HG03575 (cell line): ENCODE results near the gene GGA3.
"Not testable (repeated sequence)": the region's sequence is repeated elsewhere in the genome, so short reads cannot be mapped to it uniquely, and the experiment has no call there.

Source experiments
- ATAC-seq: cut with Tn5 transposase; IDR thresholded peaks from one replicate; pipeline ENCODE4 v1.9.1; 2021; ENCODE audit not compliant: unreplicated experiment, insufficient number of reproducible peaks, low FRiP score; ENCODE audit errors: extremely low read depth

GGA3 gene

GRCh38 chr17:75231741-75232464 is 29.5 kb downstream of the GGA3 start:
- no peak for ATAC-seq

DNA sequence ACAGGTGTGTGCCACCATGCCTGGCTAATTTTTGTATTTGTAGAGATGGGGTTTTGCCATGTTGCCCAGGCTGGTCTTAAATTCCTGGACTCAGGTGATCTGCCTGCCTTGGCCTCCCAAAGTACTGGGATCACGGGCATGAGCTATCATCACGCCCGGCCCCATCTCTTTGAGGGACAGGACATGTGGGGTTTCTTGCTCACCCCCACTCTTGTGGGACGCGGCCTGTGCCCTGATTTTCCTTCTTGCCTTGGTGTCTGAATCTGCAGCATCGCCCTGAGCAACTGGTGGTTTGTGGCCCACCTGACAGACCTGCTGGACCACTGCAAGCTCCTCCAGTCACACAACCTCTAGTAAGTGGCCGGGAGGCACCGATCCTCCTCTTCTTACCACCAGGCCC is 30.3 kb downstream of the GGA3 start:
- no peak for ATAC-seq

DNA sequence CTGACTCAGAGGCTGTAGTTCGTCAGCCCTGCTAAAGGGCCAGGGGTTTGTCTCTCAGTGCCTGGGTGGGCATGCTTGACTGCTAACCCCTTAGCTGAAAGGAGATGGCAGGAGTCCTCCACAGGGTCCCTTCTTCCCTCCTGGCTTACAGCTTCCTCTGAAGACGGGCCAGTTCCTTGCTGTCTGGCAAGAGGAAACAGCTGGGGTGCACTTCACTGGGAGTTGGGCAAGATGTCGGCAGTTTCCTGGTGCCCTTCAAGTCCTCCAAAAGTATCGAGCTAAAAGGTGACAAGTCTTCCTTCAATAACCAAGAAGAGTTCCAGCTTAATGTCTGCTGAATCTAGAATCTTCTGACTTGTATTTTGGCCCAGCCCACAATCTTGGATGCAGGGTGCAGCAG is 32.6 kb downstream of the GGA3 start:
- no peak for ATAC-seq

DNA sequence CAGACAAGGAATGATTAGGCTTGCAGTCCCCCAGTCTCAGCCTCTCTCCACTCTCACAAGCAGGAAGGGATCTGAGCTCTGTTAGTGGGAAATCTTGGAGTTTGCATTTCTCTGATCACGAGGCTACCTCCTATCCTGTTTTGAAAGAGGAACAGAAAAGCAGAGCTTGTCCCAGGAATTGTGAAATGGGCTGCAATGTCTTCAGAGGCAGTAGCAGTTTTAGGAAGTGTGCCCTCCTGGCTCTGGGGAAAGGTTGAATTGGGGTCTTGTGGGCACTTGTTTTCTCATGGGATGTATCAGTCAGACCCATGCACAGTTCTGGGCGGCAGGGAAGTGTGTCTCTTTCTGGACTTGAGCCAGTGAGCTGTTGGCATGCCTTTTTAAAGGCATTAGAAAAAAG is 33.1 kb downstream of the GGA3 start:
- no peak for ATAC-seq

- no peak for ATAC-seq
These were observed 33.7 kb downstream of the GGA3 start for GRCh38 chr17:75227729-75228128.

DNA sequence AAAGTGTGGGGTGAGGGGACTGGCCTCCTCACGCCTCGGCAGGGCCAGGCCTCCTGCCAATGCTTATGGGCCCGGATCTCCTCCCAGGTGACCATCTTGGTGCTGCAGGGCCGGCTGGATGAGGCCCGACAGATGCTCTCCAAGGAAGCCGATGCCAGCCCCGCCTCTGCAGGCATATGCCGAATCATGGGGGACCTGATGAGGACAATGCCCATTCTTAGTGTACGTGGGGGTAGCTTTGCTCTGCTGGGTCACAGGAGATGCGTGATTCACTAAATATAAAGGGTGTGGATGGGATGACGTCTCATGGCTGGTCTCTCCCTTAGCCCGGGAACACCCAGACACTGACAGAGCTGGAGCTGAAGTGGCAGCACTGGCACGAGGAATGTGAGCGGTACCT is 36.4 kb downstream of the GGA3 start:
- no peak for ATAC-seq

GRCh38 chr17:75219815-75220214 is 41.6 kb downstream of the GGA3 start:
- no peak for ATAC-seq

DNA sequence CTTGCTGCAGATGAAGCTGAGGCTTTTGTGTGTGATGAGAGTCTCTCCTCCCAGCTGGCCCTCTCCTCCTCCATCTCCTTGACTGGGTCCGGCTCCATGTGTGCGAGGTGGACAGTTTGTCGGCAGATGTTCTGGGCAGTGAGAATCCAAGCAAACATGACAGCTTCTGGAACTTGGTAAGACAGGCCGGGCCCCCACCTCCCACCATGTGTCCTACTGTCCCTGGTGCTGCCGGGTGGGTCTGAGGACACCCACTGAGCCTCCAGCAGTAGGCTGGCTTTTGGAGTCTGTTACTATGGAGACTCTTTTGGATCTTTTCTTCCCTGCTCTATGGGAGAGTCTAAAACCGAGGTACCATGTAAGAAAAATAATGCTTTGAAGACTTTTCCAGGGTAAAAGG is 43.3 kb downstream of the GGA3 start:
- ATAC-seq = no peak

DNA sequence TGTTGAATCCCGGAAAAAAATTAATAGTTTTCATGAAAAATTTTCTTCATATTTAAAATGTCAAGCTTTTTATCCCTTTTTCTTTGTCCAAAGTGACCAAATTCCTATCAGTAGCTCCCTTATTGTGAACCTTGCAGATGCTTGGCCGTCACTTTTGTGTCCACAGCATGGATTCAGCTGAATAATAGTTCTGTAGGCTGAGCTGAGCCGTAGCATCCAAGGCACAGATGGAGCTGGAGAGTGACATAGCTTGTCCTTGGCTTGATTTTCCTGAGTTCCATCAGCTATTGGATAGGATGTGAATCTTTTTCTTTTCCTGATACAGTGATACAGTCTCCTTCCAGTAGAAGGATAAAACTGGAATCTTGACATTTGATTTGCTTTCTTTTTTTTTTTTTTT is 52.3 kb downstream of the GGA3 start:
- ATAC-seq = no peak

DNA sequence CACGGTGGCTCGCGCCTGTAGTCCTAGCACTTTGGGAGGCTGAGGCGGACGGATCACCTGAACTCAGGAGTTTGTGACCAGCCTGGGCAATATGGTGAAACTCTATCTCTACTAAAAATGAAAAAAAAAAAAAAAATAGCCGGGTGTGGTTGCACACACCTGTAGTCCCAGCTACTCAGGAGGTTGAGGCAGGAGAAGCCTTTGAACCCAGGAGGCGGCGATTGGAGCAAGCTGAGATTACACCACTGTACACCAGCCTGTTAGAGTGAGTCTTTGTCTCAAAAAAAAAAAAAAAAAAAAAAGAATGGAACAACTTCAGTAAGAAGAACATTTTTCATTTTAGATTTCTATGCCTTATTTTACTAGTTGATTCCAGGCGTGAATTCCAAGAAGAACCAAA is 53.2 kb downstream of the GGA3 start:
- ATAC-seq = no peak

DNA sequence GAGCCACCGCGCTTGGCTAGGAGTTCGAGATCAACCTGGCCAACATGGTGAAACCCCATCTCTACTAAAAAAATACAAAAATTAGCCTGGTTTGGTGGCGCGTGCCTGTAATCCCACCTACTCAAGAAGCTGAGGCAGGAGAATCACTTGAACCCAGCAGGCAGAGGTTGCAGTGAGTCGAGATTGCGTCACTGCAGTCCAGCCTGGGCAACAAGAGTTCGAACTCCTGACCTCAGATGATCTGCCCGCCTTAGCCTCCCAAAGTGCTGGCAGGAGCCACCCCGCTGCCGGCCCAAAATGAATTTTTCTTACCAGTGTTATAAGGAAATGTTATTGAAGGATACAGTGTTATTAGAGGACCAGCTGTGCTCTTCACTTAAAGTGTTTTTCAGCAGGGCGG is 53.6 kb downstream of the GGA3 start:
- no peak for ATAC-seq

- not testable (repeated sequence) for ATAC-seq
These were observed 54.4 kb downstream of the GGA3 start for GRCh38 chr17:75207050-75207407.

- ATAC-seq = no peak
These were observed 55.6 kb downstream of the GGA3 start for GRCh38 chr17:75205793-75206163.

- no peak for ATAC-seq
These were observed 56.2 kb downstream of the GGA3 start, which contains the start of gene NUP85 for GRCh38 chr17:75205037-75205792. NUP85 (plus strand) TSS chr17:75205679; CDS start chr17:75205762, 83 bp downstream.

GRCh38 chr17:75199886-75200618 is 61.4 kb downstream of the GGA3 start:
- no peak for ATAC-seq

- no peak for ATAC-seq
These were observed 66.5 kb downstream of the GGA3 start for GRCh38 chr17:75194879-75195278.

GRCh38 chr17:75191584-75191983 is 69.8 kb downstream of the GGA3 start:
- ATAC-seq = no peak

GRCh38 chr17:75188614-75189013 is 72.8 kb downstream of the GGA3 start:
- no peak for ATAC-seq
